Activated gamma-delta T cell (primary cell): ENCODE measurements around the gene BTBD6.

Source experiments
- DNase-seq: peaks from one replicate; lab custom pipeline; 2025; lab: John Stamatoyannopoulos, UW

BTBD6 gene

GRCh38 chr14:105211086-105211757 lies 37.1 kb upstream of the BTBD6 start:
- no peak for DNase-seq

DNA sequence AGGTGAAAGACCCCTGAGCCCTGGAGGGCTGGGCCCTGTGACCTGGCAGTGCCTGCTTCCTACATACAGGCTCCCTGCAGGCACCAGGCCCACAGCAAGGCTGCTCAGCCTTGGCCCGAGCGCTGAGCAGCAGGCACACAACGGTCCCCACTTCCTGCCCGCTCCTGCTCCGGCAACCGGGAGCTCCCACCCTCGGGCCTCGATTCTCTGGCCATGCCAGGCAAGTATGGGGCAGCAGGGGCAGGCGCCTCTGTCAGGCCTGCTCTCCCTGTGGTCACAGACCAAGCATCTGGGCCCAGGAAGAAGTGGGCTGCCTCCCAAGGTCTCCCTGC lies 36.6 kb upstream of the BTBD6 start:
- DNase-seq, result no peak

- no peak for DNase-seq
Observed at GRCh38 chr14:105212541-105213300, 35.6 kb upstream of the BTBD6 start.

DNA sequence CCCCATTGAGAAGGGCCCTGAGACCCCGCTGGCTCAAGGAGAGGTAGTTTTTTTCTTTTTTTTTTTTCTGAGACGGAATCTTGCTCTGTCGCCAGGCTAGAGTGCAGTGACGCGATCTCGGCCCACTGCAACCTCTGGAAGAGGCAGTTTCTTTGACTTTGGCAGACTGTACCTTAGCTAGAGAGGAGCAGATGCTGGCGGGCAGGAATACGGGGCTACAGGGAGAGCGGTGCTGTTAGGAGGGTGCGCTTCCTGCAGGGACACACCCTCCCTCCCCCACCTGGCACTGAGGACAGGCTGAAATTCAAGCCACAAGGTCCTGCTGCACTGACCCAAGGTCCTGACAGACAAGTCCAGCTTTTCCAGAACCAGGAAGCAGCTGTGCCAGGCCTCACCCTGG lies 35.0 kb upstream of the BTBD6 start:
- DNase-seq, result no peak

DNA sequence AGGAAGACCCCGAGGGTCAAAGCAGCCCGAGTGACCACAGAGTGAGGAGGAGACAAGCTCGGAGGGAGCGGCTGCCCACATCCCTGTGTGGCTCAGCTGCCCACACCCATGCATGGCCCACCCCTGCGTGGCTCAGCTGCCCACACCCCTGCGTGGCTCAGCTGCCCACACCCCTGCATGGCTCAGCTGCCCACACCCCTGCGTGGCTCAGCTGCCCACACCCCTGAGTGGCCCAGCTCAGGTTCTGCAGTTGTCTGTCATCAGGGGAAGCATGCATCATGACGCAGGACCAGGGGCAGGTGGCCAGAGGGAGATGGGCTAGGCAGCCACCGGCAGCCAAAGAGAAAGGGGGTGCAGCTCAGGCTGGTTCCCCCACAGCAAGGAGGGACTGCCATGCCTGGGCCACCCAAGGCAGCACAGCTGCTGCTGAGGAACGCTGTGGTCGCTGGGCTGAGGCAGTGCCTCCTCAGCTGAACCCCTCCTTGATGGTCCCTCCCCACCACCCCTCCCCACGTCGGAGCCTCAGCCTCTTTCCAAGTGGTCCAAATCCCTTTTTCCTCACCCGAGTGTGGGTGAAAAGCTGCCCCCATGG lies 33.9 kb upstream of the BTBD6 start:
- DNase-seq, result no peak

DNA sequence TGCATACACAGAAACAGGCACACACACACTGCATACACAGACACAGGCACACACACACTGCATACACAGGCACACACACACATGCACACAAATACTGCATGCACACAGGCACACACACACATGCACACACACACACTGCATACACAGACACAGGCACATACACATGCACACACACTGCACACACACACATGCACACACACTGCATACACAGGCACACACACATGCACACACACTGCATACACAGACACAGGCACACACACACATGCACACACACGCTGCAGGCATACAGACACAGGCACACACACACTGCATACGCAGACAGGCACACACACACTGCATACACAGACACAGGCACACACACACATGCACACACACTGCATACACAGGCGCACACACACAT lies 32.7 kb upstream of the BTBD6 start:
- DNase-seq, result no peak

GRCh38 chr14:105216490-105217247 lies 31.7 kb upstream of the BTBD6 start:
- DNase-seq, result no peak

DNA sequence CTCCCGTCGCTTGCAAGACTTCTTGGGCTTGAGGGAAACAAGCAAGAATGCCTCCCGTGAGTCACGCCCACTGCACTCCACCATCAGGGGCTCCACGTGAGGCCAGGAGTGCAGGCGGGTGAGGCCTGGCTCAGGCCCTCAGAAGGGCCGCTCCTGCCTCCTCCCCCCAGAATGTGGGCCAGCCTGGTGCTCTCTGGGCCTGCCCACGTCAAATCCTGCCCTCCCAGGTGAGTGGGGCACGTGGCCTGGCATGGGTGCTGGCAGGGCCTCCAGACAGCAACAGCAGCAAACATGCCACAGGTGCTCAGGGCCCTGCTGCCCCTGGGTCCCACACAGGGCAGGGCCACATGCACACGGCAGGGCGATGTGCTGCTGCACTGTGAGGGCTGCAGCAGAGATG lies 30.6 kb upstream of the BTBD6 start:
- DNase-seq, result no peak

- DNase-seq, result no peak
Observed at GRCh38 chr14:105218611-105219010, 29.7 kb upstream of the BTBD6 start.

DNA sequence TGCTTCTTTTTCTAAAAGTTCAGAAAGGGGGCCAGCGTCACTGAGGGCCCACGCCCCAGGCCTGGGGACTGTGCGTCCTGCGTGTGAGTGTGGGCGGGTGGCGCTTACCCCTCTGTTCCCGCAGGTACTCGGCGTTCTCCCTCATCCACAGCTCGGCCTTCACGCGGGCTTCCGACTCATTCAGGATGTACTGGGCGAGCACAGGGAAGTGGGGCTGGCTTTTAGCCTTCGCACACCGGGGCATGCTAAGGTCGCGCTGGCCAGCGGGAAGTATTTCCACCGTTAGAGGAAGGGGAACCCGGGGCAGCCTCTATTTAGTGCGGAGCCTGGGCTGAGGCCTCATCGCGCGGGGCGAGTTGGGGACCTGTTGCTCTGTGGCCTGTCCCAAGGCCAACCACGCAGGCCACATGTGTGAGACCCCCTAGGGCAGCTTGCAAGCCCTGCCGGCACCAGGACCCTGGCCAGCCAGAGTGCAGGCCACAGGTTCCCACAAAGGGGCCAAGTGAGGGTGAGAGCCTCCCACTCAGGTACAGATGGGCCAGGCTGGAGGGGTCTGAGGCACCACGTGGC lies 29.2 kb upstream of the BTBD6 start:
- DNase-seq, result no peak

DNA sequence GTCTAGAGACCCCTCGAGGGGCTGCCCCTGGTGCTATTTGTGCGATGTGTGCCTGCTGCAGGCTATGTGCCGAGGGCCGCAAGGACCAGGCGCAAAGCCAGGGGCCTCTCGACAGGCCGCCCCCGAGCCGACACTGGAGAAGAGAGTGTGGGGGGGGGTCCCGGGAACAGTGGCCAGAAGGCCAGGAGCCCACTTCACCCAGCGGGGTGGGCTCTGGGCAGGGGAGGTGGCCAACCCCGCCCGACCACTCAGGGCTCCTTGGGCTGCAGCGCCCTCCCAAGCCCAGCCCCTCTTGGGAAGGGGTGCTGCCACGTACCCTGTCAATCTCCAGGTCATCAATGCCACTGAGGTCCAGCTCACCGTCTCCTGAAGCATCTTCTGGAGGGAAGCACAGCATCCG lies 28.6 kb upstream of the BTBD6 start:
- no peak for DNase-seq

DNA sequence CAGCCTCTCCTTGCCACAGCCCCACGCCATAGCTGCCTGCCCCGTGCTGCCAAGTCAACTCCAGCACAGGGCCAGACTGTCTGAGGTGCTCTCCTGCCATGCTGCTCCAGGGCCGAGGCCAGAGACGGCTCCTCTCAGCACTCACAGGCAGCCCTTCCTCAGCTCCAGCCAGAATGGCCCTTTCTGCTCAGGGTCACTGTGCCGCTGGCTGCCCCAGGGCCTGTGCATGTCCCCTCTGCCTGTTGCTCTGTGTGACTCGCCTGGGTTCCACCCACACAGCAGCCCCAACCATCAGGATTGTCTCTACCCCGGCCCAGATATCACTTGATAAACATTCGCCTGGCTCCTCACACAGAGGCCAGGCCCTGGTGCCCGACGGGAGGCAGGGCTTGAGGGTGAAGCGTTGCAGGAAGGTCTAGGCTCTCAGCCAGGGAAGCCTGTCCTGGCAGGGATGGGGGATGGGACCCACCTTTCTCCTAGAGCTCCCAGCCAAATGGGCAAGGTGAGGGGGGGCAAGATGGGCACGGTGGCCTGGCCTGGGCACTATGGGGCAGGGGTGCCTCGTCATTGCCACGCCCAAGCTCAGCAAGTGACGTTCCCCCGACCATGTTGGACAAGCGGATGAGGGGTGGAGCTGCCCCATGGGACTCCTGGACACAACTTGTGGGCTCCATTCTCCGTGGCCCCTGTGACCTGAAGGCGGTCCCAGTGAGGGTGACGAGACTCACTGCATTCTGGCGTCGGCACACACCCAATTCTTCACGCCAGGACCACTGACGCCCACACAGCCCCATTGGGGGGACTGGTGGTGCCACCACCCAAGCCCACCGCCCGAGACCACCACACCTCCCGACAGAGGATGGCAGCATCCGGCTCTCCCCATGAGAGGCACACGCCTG lies 27.4 kb upstream of the BTBD6 start:
- DNase-seq, result no peak

GRCh38 chr14:105221598-105222178 lies 26.6 kb upstream of the BTBD6 start:
- no peak for DNase-seq

DNA sequence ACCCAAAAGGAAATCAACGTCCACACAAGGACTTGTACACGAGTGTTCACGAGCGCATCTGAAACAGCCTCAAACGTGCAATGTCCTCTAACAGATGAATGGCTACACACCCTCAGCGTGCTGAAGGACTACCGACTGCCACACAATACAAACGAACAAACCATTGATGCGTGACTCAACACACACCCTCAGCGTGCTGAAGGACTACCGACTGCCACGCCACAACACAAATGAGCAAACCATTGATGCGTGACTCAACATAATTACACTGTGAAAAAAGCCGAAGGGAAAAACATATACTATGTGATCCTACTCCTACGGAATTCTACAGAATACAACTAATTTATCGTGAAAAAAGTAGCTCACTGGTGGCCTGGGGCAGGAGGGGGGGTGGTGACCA lies 25.1 kb upstream of the BTBD6 start:
- no peak for DNase-seq

DNA sequence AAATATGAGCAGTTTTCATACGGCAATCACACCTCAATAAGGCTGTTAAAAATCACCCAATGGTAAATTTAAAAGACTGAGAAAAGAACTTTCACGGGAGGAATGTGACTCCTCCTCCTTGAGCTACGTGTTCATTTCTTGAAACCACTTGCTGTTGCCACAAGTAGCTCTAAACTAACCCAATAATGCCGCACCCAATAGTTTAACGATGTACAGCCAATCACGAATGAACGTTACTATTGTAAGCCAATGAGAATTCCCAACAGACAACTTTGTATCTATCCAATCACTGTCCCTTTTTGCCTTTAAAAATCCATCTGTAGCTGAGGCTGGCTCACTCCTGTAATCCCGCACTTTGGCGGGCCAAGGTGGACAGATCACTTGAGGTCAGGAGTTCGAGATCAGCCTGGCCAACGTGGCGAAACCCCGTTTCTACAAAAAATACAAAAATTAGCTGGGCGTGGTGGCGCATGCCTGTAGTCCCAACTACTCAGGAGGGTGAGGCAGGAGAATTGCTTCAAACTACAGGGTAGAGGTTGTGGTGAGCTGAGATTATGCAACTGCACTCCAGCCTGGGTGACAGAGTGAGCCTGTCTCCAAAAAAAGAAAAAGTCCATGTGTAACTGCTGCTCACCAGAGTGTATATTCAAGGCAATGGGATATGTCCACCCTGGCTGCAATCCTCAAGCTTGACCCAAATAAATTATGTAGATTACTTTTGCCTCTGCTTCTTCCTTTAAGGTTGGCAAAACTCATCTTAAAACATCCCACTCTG lies 24.4 kb upstream of the BTBD6 start:
- no peak for DNase-seq

DNA sequence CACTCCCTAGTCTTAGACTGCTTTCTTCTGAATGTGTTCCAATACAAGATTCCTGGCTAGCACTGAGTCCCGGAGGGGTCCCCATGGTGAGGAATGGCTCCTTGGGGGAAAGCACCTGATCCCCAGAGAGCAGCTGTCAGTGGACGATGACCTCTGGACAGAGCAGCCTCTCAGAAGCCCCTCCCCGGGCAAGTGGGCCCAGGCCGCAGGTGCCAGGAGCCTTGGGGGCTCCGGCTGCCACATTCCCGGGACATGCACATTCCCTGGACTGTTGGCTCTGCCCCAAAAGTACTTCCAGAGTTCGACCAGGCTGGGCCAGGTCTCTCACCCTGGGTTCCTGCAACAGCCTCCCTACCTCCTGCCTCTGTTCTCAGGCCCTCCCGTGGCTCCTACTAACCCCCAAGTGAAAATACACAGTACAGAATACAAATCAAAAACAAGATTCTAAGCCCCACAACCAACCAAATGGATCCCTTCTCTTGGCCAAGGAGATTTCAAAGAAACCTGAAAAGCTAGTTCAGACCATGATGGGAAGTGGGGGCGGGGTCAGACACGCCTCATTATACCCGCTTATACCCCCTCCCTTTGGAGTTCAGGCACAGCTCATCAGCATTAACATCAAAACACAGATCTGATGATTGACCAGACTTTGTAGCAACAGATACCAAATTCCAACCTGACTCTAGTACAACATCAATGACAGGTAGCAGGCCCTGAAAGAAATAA lies 23.3 kb upstream of the BTBD6 start:
- no peak for DNase-seq

- DNase-seq, result no peak
Observed at GRCh38 chr14:105226198-105226597, 22.1 kb upstream of the BTBD6 start.

GRCh38 chr14:105227346-105227745 lies 21.0 kb upstream of the BTBD6 start:
- no peak for DNase-seq

DNA sequence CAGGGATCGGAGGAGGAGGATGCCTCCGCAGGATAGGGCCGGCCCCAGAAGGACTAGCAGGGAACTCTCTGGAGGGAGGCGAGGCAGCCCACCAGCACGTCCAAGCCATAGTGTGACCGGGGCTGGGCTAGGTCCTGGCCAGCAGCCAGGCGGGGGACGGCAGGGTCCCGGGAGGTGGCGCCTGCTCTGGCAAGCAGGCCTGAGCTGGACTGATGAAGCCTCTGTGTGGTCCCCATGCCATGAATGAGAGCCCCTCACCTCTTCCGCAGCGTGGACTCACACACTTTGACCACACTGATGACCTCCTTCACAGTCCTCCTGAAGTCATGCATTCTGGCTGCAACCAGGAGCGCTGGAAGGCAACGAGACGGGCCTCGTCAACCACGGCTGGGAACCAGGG lies 19.8 kb upstream of the BTBD6 start:
- DNase-seq, result no peak
